ENCODE results near the gene CNPY2. TPM values are rescaled to one million over a fixed set of nuclear protein-coding genes. Genes with fewer than 3 reads are reported as not detected.

CNPY2 gene
- 86.9 and 93.8 TPM in 2 replicates for total RNA-seq

GRCh38 chr12:56315622-56316473 is at the start of gene CNPY2:
Gene CNPY2 (minus strand): TSS chr12:56315988. CDS start chr12:56315217, 771 bp downstream.

GRCh38 chr12:56362130-56363059 is 46.6 kb upstream of the CNPY2 start, which contains the start of gene APOF:
Gene APOF (minus strand): TSS chr12:56362857. CDS start chr12:56362745, 112 bp downstream.

DNA sequence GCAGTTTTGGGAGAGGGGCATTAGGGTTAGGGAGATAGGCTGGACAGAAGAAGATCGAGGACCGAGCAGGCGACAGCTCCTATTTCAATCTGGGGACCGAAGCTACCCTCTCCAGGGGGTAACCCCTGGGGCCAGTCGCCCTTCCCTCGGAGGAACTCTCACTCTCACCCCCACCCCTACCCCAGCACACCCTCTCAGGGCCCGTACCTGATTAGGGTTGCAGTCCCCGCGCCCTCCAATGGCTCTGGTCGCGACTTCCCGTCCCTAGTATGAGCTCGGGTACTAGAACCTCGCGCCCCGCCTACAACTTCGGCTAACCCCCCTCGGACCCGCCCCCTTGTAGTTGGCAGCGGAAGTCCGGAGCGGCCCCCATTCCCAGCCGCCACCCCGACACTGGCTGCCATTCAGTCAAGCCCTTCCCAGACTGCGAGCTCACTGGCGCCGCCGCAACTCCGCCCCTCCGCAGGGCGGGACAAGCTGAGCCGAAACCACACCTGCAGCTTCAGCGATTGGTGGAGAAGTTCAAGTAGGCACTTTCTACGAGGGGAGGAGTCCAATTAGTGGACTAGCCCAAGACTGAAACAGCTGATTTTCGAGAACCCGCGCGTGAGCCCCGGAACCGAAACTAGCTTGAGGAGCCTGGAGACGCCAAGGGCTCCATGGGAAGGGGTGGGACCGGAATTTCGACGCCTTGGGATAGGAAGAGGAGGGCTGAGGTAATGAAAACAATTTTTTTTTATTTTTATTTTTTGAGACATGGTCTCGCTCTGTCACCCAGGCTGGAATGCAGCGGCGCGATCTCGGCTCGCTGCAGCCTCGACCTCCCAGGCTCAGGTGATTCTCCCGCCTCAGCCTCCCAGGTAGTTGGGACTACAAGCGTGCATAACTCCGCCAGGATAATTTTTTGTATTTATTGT is 44.3 kb upstream of the CNPY2 start, which contains the start of gene STAT2:
TSS of gene STAT2 (minus strand) at position 257 of the 917 bp plus-strand sequence. CDS start 3,536 bp downstream, outside the sequence.

GRCh38 chr12:56338308-56339157 is 22.7 kb upstream of the CNPY2 start, which contains the start of gene IL23A:
Gene IL23A (plus strand): TSS chr12:56338884. CDS start chr12:56339045, 161 bp downstream.

GRCh38 chr12:56333679-56334489 is 18.1 kb upstream of the CNPY2 start, which contains the start of gene PAN2:
Gene PAN2 (minus strand): TSS chr12:56334000. CDS start chr12:56333094, 906 bp downstream.

DNA sequence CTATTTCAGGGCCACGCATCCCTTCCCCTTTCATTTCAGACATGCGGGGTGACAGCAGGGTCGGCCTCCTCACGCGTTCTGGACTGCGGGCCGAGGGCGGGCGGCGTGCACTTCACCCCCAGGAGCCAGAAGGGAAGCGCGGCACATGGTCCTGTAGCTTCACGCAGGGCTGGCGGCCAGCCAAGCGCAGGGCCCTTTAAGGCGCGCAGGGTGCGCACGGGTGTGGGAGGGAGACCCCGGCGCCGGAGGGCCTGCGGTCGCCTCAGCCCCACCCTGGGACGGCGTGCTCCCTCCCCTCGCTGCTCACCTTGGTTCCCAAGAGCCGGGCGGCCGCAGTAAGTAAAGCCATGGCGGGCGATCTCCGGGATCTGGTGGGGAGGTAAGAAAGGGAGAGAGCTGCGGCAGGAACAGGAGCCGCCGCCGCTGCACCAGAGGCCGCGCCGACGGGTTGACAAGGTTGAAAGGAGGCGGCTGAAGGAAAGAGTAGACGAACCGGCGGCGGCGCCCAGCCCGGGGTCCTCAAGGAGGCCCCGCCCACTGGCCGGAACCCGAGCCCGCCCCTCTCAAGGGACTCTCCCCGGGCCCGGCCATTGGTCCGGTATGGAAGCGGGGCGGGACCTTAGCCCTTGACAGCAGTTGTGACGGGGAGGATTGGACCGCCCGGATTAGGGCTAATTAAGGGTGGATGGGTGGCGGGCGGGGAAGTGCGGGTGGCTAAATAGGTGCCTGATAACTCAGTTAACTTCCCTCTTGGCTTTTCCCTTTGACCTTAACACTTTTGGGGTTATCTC is 15.7 kb downstream of the CNPY2 start, which contains the start of gene CS:
TSS of gene CS (minus strand) at position 478 of the 791 bp plus-strand sequence. CDS start at position 349, 129 bp downstream.

DNA sequence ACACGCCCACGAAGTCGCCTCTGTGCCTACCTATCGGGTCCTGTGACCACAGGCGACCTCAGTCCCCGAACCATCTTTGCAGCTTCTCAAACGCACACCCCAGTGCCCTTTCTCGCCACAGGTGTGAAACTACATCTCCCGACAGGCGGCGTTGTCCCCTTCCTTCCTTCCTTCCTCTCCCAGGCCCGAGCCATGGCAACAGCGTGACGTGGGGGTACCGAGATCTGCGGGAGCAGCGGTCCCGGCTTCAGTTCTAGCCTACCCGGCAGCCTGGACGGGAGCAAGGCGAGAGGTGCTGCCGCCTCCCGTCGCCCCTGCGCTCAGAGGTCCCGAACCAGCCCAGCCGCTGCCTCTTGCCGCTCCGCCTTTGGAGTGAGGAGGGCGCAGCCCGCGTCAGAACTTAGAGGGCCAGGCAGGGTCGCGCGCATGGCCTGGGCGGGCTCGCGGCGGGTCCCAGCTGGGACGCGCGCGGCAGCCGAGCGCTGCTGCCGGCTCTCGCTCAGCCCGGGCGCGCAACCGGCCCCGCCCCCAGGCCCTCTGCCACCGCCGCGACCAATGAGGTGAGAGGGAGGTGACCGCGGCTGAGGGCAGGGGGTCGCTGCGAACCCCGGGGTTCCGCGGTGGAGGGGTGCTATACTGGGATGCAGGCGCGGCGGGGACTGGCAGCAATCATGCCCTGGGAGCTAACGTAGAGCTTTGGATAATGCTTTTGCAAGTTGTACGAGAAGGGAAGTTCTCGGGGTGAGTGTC is 48.9 kb downstream of the CNPY2 start, which contains the start of gene COQ10A:
TSS of gene COQ10A (plus strand) at position 250 of the 750 bp plus-strand sequence. CDS start at position 427, 177 bp downstream.

Small RNA genes within 50 kb of the gene (small RNA-seq; reads per million reads assigned to genes)
- not detected for gene RNU7-40P

Other genes starting within 250 kb of the CNPY2 start
- 0.43 TPM in 1 of 2 replicates, not detected in the other for gene ERBB3, start 235.8 kb downstream of the CNPY2 start, total RNA-seq
- 284 and 285 TPM in 2 replicates for gene PA2G4, start 211.4 kb downstream of the CNPY2 start, total RNA-seq
- gene RPL41, start 199.4 kb downstream of the CNPY2 start, total RNA-seq = 2,466 and 4,153 TPM in 2 replicates
- 6.2 and 6.5 TPM in 2 replicates for gene ZC3H10, start 197.7 kb downstream of the CNPY2 start, total RNA-seq
- gene ESYT1, start 187.7 kb downstream of the CNPY2 start, total RNA-seq = 259 and 330 TPM in 2 replicates
- 51.1 and 67.2 TPM in 2 replicates for gene MYL6B, start 163.4 kb downstream of the CNPY2 start, total RNA-seq
- 1,508 and 2,188 TPM in 2 replicates for gene MYL6, start 157.6 kb downstream of the CNPY2 start, total RNA-seq
- gene SMARCC2, start 126.5 kb downstream of the CNPY2 start, total RNA-seq = 72.1 and 75.0 TPM in 2 replicates
- 95.6 and 123 TPM in 2 replicates for gene RNF41, start 94.1 kb downstream of the CNPY2 start, total RNA-seq
- 30.7 and 34.0 TPM in 2 replicates for gene NABP2, start 91.6 kb downstream of the CNPY2 start, total RNA-seq
- not detected in 2 replicates for gene SLC39A5, start 85.9 kb downstream of the CNPY2 start, total RNA-seq
- gene ANKRD52, start 57.6 kb downstream of the CNPY2 start, total RNA-seq = 19.9 and 25.0 TPM in 2 replicates
- gene COQ10A, start 49.0 kb downstream of the CNPY2 start, total RNA-seq = 8.6 and 9.2 TPM in 2 replicates
- gene CS, start 15.7 kb downstream of the CNPY2 start, total RNA-seq = 238 and 262 TPM in 2 replicates
- gene PAN2, start 18.0 kb upstream of the CNPY2 start, total RNA-seq = 13.3 and 18.8 TPM in 2 replicates
- not detected in 2 replicates for gene IL23A, start 22.9 kb upstream of the CNPY2 start, total RNA-seq
- 67.8 and 71.0 TPM in 2 replicates for gene STAT2, start 44.1 kb upstream of the CNPY2 start, total RNA-seq
- gene APOF, start 46.9 kb upstream of the CNPY2 start, total RNA-seq = not detected in 2 replicates
- 14.6 and 17.9 TPM in 2 replicates for gene TIMELESS, start 133.4 kb upstream of the CNPY2 start, total RNA-seq
- not detected in 2 replicates for gene MIP, start 138.7 kb upstream of the CNPY2 start, total RNA-seq
- 2.6 and 2.7 TPM in 2 replicates for gene SPRYD4, start 152.6 kb upstream of the CNPY2 start, total RNA-seq
- 0.13 and 0.22 TPM in 2 replicates for gene GLS2, start 172.2 kb upstream of the CNPY2 start, total RNA-seq
- gene RBMS2, start 205.8 kb upstream of the CNPY2 start, total RNA-seq = 43.8 and 53.7 TPM in 2 replicates